Hepatocyte (in vitro differentiated cells): ENCODE data around the gene EMC1.
"Not testable (repeated sequence)": the region's sequence is repeated elsewhere in the genome, so short reads cannot be mapped to it uniquely, and the experiment has no call there.

ENCODE experiments used
- CTCF ChIP-seq: fragments of 200-600 bp; sonication (generic); IDR thresholded peaks from 2 replicates; pipeline ENCODE4 v1.5.1; 2016; ENCODE audit warnings: antibody characterized with exemption, mild to moderate bottlenecking; ENCODE audit not compliant: poor library complexity
- EZH2 ChIP-seq: fragments of 200-600 bp; sonication (generic); IDR thresholded peaks from 2 replicates; pipeline ENCODE4 v1.6.1; 2016; ENCODE audit warnings: antibody characterized with exemption, mild to moderate bottlenecking, borderline replicate concordance
- EZH2phosphoT487 ChIP-seq: fragments of 200-600 bp; sonication (generic); IDR thresholded peaks from one replicate; pipeline ENCODE4 v1.6.1; 2018; ENCODE audit warnings: antibody characterized with exemption, mild to moderate bottlenecking, low read depth, moderate library complexity; ENCODE audit not compliant: unreplicated experiment, severe bottlenecking

- not testable (repeated sequence) for TF ChIP-seq CTCF, EZH2, EZH2phosphoT487
Measured at GRCh38 chr1:19285807-19286206, 34.5 kb upstream of the EMC1 start.
